Uterus (tissue), 2 donors: ENCODE data around the gene SYS1.

Source experiments
- CTCF ChIP-seq, 4 experiments: fragments of 200-600 bp in 2 of 4; fragments of 450-650 bp in 2 of 4; sonication (generic) in 2 of 4; IDR thresholded peaks; one replicate each; pipeline ENCODE4 v1.5.1; 2016 to 2019; ENCODE audit warnings: antibody characterized with exemption in 4 of 4, mild to moderate bottlenecking in 2 of 4, moderate library complexity in 1 of 4
- POLR2A ChIP-seq, 2 donors: fragments of 450-650 bp; IDR thresholded peaks; one replicate each; pipeline ENCODE4 v1.6.1; 2016; ENCODE audit warnings: antibody characterized with exemption in 2 of 2, mild to moderate bottlenecking in 1 of 2, moderate library complexity in 1 of 2

DNA sequence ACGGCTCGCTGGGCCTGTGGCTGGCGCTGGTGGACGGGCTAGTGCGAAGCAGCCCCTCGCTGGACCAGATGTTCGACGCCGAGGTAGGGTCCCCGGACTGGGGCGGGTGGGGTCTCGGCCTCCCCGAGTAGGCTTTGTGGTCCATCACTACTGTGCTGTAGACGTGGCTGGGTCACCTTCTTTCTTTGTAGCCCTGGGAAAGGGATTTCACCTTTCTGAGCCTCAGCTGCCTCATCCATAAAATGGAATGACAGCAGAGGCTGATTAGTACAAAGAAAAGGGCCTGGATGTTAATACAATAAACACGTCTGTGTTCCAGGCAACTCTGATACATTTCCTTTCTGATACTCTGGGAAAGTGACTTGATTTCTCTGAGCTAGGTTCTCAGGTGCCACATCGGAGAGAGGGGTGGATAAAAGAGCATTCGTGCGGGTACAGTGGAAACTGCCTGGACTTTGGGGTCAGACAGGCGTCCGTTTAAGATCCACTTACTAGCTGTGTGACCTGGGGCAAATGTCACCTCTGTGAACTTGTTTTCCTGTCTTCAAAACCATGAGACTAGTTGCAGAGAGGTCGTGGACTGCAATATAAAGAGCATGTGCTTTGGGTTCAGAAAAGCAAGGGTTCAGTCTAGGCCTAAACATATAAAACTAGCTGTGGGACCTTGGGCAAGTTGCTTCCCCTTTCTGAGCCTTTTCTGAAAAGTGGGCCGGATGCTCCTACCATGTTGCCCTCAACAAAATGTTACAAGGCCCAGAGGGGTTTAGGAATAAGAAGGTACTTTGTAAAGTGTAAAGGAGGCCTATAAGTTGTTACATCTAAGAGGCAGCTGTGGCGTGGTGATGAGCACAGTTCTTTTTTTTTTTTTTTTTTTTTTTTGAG, 896 bp downstream of the SYS1 start:
- TF ChIP-seq CTCF (IDR thresholded peaks at IDR 0.05) (no peak), POLR2A (IDR thresholded peaks at IDR 0.05) (no peak)
